Measurements from ENCODE around the gene SUSD6.
"Not testable (repeated sequence)": the region's sequence is repeated elsewhere in the genome, so short reads cannot be mapped to it uniquely, and the experiment has no call there.

SUSD6 gene

DNA sequence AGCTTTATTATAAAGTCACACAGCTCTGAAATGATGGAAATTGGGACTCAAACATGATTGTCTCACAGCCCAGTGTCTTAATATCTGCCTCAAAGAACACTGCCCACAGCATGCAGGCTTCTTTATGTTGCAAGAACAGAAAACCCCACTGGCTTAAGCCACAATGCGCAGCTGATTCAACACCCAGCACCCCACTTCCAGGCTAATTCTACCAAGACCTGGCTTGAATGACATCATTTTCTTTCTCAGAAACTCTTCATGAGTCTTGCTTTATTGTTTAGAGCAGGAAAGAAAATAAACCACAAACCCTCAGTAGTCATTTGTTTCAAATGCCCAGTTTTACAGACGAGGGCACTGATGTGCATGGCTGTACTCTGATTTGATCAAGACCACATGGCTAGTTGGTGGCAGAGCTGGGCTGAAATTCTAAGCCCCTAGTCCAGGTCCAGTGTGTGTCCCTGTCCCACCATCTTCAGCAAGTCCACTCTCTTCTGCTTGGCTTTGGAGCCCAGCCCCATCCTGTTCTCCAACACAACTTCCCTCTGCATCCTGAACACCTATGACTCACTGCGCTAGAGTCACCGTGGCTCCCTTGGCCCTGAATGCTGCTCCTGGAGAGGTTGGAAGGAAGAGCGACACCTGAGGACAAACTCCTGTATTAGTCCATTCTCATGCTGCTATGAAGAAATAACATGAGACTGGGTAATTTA is 105.2 kb downstream of the SUSD6 start:
- H3K27ac ChIP-seq, result peak overlapping the region in 20 of 21 experiments; percentile 31 to 81 (median 68)

DNA sequence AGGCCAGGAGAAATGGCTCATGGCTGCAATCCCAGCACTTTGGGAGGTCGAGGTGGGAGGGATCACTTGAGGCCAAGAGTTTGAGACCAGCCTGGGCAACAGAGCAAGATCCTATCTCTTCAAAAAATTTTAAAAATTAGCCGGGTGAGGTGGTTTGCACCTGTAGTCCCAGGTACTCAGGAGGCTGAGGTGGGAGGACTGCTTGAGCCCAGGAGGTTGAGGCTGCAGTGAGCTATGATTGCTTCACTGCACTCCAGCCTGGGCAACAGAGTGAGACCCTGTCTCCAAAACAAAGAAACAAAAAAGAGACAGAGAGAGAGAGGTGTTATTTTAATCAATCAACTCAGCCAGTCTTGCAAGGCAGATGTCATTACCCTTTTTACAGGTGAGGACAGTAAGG is 107.2 kb downstream of the SUSD6 start:
- not testable (repeated sequence) for H3K4me3 ChIP-seq
- H3K27ac ChIP-seq, result peak overlapping the region in 9 of 21 experiments; percentile 3 to 81 (median 69)

More for the DNA sequence above, 105.2 kb downstream of the SUSD6 start:
- no peak overlapping the region for H3K4me3 ChIP-seq

DNA sequence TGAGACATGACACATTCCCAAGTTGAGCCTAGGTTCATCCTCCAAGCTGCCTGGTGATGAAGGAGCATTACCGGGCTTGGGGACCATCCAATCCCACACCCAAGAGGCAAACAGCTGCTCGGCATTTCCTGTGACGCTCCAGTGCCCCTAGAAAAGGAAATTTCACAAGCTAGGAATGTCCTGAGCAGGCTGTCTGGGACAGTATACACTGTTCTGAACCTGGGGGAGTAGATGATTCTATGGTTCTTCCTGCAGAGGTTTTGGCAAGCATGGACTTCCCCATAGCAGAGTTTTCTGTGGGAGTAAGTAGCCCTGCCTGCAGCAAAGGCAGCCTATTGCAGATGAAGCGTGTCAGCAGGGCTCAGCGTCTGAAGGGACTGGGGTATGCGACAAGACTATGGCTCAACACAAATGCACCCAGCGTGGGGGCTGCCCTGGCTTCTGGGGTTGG is 108.1 kb downstream of the SUSD6 start:
- H3K27ac ChIP-seq, result peak overlapping the region in 12 of 21 experiments; percentile 3 to 75 (median 56)
- H3K4me3 ChIP-seq, result no peak overlapping the region

DNA sequence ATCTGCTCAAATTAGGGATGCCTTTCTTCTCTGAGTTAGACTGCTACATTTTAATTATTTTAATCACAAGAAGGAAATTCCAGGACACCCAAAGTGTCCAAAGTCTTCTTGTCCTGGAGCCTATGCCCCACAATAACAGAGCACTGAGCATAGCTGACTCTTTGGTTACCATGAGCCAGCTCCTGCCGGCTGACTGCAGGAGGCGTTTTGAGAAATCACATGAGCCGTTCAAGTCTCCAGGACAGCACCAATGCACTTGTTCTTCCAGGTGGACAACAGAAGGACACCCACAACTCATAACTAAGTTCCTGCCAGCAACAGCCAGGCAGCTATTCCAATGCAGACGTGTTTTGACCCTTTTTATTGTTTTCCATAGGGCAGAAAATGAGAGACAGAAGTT is 109.5 kb downstream of the SUSD6 start:
- Histone ChIP-seq H3K4me3 (no peak overlapping the region), H3K27ac (no peak overlapping the region)

DNA sequence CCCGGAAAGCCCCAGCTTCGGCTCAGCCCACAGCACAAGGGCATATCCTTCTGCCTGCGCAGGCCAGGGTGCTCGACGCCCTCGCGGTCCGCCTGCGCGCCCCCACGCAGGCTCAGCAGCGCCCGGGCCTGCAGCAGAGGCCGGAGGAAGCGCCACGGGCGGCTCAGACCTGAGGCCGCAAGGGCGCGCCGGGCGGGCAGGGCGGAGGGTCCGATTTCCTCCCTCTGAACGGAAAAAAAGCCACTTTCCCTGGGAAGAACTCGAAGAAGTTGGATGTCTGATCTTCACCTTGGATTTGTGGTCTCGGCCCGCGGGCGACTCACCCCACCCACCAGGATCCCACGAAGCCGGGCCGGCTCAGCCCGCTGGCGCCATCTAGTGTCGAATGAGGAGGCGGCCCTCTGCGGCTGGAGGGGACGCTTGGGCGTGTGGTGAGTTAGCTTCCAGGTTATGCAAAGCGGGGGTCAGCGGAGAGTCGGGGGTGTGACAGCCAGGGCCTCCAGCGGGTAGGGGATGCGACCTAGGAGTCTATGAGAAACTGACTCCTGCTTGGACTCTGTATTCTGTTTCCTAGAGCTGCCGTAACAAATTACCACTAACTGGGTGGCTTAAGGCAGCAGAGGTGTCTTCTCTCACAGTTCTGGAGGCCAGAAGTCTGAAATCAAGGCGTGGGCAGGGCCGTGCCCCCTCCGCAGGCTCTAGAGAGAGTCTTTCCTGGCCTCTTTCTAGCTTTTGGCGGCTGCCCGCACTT is 115.5 kb downstream of the SUSD6 start:
- Histone ChIP-seq H3K4me3 (peak overlapping the region; percentile 25 to 48 (median 33)), H3K27ac (peak overlapping the region in 20 of 21 experiments; percentile 36 to 87 (median 73))

DNA sequence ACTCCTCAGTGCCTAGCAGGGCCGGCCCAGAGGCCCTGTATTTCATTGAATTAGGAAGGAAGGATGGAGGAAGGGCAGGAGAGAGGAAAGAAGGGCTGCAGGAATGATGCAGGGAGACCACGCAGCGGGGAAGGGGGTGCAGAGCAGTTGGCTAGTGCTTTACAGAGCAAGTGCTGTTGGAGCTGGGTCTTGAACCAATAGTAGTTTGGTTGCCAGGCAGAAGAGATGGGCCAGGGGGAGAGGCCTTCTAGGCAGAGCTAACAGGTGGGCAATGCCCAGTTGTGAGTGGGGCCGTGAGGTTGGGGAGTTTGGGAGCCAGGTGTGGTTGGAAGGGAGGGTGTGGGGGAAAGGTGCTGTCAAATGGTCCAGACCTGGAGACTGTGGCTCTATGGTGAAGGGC is 116.5 kb downstream of the SUSD6 start:
- Histone ChIP-seq H3K27ac (peak overlapping the region in 7 of 21 experiments; percentile 4 to 79 (median 41)), H3K4me3 (no peak overlapping the region)

DNA sequence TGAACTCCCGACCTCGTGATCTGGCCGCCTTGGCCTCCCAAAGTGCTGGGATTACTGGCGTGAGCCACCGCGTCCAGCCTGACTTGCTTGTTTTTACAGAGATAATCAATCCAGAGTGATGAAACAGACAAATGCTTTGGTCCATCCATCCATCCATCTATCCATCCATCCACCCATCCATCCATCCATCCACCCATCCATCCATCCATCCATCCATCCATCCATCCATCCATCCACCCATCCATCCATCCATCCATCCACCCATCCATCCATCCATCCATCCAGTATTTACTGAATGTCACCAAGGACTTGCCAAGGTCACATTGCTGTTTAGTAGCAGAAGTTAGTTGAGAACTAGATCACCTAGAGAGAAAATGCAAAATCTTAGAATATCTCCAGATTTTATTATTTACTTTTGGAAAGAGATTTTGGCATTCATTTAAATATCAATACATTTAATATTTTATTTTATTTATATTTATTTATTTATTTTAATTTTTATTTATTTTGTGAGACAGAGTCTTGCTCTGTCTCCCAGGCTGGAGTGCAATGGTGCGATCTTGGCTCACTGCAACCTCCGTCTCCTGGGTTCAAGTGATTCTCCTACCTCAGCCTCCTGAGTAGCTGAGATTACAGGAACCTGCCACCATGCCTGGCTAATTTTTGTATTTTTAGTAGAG is 120.7 kb downstream of the SUSD6 start:
- H3K27ac ChIP-seq, result not testable (repeated sequence)

DNA sequence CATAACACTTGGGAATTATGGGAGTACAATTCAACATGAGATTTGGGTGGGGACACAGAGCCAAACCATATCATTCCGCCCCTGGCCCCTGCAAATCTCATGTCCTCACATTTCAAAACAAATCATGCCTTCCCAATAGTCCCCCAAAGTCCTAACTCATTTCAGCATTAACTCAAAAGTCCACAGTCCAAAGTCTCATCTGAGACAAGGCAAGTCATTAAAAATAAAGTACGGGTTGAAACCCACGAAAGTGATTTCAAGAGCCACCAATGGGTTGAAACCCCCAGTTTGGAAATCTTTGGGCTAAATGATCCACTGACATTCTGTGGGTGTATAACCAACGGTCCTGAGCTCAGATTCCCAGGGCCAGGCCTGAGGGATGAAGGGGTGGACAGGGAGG is 125.0 kb downstream of the SUSD6 start:
- not testable (repeated sequence) for H3K27ac ChIP-seq, H3K4me3 ChIP-seq

More for the DNA sequence above, 120.7 kb downstream of the SUSD6 start:
- H3K4me3 ChIP-seq, result not testable (repeated sequence)

DNA sequence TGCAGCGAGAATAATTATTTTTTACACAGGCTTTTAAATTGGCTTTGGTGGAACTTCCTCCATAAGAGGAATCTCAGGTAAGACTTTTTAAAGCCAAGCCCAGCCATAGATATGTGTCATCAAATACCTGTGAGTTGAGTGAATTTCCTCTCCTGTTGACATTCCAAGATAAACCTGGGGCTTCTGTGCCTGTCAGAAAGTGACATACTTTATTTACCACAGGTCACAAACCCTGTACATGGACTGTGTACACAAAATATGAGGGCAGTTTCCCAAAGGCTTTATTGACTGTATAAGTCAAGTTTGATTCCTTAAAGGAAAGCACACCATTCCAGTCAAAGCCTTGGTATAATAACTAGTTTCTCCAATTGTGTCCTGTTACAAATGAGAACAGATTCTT is 129.7 kb downstream of the SUSD6 start:
- Histone ChIP-seq H3K4me3 (no peak overlapping the region), H3K27ac (peak overlapping the region in 3 of 21 experiments; percentile 44 to 68 (median 65))

DNA sequence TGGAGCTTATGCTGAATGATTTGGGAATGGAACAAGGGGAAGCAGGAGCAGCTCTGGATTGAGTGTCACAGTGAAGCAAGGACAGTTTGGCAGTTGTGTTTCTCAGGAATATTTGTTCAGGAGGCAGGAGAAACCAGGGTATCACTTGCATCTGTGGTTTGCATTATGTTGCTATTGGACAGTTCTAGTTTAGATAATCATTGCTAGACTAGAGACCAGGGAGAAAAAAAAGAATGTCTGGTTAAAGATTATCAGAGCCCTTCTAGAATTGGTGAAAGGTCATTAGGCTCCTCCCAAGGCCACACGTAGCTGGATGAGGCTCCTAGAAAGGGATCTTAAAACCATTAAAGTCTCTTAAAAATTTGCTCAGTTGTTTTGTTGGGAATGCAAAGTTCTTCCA is 138.6 kb downstream of the SUSD6 start:
- H3K27ac ChIP-seq, result no peak overlapping the region
- no peak overlapping the region for H3K4me3 ChIP-seq

DNA sequence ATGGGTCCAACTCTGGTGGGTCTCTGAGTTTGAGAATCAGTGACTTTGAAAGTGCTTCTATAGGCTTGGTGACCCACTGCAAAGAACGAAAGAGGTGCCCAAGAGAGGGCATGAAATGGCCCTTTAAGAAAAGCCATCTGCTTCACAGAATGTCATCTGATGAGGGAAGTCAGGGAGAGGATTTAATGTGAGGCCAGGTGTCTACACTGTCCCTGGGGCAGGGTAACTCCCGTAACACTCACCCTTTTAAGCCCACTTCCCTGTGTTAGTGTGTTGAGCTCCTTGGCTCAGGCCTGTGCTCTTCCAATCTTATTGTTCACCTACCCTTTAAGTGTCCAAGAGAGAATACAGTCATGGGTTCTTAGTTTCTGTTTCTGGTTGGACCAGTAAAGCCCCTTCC is 139.1 kb downstream of the SUSD6 start:
- Histone ChIP-seq H3K4me3 (no peak overlapping the region), H3K27ac (no peak overlapping the region)

DNA sequence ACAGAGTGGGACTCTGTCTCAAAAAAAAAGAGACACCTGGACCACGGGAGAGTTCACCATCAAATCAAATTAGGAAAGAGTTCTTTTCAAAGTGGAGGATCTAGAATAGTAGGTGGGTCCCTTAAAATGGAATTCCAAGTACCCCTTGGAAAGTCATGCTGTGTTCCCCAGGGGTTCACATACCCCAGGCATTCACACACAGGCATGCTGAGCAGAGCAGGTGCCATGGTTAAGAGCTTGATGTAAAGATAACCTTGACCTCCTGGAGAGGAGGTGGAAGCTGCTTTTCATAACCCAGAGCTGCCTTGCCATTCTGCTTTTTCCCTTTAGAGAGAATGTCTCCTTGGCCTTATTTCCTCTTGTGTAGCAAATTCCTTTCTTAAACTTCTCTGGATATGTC is 141.4 kb downstream of the SUSD6 start:
- H3K4me3 ChIP-seq, result no peak overlapping the region
- H3K27ac ChIP-seq, result no peak overlapping the region

DNA sequence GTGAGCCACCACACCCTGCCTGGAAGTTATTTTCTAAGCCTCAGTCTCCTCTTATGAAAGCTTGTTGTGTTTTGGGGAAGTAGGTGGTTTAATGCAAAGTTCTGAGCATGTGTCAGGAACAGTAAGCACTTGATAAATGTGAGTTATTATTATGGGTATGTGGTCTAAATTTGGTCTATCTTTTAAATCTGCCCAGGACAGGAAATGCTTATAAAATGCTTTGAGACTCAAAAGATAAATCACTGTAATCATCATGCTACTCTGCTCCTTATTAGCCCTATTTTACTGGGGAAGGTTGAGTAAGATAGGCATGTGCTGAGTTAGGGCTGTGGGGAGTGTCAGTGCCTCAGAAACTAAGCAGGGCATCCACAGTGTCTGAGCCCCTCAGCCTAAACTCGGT is 142.5 kb downstream of the SUSD6 start:
- Histone ChIP-seq H3K4me3 (no peak overlapping the region), H3K27ac (no peak overlapping the region)

DNA sequence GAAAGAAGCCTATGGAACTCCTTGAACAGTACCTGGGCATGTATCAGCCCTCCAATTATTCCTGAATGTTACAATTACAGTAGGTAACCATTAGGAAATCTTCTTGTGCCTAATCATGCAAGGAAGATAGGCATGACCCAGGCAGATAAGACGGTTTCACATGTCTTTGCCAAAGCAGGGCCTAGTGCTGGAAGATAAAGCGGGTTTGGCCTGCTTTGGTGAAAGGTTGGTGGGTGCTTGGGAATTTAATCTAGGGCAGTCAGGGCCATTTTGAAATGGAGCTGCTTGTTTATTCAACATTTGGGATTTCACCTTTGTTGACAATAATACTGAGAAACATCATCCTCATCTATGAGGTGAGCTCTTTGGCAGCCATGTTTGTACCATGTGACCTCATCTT is 143.1 kb downstream of the SUSD6 start:
- no peak overlapping the region for H3K27ac ChIP-seq
- no peak overlapping the region for H3K4me3 ChIP-seq

DNA sequence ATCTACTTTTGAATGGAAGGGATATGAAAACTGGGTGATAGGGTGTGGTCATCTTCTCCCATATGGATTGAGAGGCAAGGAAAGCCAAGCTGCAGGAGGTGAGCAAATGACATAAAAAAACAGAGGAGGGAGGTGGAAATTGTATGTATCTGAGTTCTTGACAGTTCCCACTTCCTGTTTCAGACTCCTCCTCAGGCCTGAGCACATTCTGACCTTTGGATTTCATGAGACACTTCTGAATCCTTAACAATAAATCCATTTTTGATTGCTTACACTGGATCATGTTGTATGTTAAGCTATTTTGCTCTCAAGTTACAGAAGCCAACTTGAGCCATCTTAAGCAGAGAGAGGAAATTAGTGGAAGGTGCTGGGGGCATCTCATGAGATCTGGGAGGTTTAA is 143.9 kb downstream of the SUSD6 start:
- Histone ChIP-seq H3K27ac (peak overlapping the region in 2 of 21 experiments; percentile 19 to 35), H3K4me3 (no peak overlapping the region)

DNA sequence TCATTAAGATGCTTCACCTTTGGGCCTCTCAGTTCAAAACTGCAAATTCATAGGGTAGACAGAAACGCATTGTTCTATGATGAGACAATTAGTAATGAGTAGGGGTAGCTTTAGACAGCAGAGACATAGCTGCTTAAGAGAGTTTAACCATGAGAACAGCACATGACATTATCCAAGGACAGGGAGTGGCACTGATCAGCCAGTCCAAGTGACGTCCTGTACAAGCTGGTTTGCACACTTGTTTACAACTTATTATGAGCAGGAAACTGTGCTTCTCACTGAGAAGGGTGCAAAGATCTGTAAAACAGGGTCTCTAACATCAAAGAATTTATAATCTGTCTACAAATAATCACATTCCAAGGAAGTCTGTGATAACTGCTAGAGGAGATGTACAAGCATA is 144.4 kb downstream of the SUSD6 start:
- Histone ChIP-seq H3K27ac (peak overlapping the region in 1 of 21 experiments; percentile 35), H3K4me3 (no peak overlapping the region)

DNA sequence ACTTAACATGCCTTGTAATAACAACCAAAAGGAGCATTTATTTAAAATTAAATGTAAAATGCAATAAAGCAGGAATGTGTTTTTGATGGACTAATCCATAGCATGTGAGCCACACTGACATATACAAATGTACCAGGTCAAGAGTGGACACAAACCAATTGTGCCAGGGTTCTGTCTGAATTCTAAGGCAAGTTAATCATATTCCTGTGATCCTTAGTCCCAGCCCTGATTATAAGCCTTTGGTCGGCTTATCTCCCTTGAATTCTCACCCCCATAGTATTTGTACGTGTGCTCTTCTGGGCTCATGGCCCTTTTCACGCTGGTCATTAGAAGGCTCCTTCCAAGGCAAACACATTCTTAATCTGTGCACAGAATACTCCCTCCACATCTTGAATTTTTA is 144.9 kb downstream of the SUSD6 start:
- no peak overlapping the region for H3K27ac ChIP-seq
- no peak overlapping the region for H3K4me3 ChIP-seq

DNA sequence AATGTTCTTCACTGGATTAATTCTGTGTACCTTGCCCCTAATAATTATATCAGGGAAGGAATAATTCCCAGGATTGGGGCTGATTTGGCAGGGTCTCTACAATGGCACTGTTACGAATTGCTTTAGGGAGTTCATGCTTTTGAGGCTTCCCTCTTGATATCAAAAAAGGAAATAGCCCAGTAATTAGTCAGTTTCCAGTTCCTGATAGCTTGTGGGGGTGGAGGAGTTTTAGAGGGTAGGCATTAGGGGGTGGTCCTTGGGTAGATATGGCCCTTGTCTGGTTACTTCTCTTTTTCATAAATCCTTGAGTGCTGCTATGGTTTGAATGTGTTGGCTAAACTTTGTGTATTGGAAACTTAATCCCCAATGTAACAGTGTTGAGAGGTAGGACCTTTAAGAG is 149.4 kb downstream of the SUSD6 start:
- no peak overlapping the region for H3K4me3 ChIP-seq
- H3K27ac ChIP-seq, result no peak overlapping the region

DNA sequence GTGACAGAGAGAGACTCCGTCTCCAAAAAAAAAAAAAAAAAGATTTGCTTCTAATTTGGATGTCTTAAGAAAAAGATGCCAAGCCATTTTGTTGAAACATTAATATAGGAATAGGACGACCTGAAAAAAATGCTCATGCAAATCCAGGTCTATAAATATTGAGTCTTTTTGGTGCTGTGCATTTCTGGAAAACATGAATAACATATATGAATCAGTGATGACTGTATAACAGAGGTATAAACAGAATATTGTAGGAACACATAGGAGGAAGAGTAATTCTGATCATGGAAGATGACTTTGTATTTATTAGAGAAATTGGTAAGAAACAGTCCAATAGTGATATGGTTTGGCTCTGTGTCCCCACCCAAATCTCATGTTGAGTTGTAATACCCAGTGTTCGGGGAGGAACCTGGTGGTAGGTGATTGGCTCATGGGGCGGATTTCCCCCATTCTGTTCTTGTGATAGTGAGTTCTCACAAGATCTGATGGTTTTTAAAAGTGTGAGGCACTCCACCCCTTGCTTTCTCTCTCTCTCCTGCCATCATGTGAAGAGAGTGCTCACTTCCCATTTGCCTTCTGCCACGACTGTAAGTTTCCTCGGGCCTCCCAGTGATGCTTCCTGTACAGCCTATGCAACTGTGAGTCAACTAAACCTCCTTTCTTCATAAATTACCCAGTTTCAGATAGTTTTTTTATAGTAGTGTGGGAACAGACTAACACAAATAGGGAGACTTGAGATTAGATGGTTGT is 152.5 kb downstream of the SUSD6 start:
- Histone ChIP-seq H3K4me3 (no peak overlapping the region), H3K27ac (no peak overlapping the region)

Measured in skin epidermis (tissue), 12 donors.